Cortex of kidney (tissue), 1 donor: ENCODE results near the gene LIN54.
"Not testable (repeated sequence)": the region's sequence is repeated elsewhere in the genome, so short reads cannot be mapped to it uniquely, and the experiment has no call there.

Experiments
- DNase-seq: peaks from one replicate; lab custom pipeline; 2025; lab: John Stamatoyannopoulos, UW

The LIN54 gene

GRCh38 chr4:83012200-83012686, 1.6 kb upstream of the LIN54 start:
- no peak for DNase-seq

GRCh38 chr4:83011689-83012199, 1.1 kb upstream of the LIN54 start:
- no peak for DNase-seq

- DNase-seq: no peak
Measured at GRCh38 chr4:83010111-83010521, 507 bp downstream of the LIN54 start.

- no peak for DNase-seq
Measured at GRCh38 chr4:83009529-83009928, 1.1 kb downstream of the LIN54 start.

GRCh38 chr4:83003044-83003791, 7.4 kb downstream of the LIN54 start:
- DNase-seq: not testable (repeated sequence)

- DNase-seq: no peak
Measured at GRCh38 chr4:83002329-83002728, 8.3 kb downstream of the LIN54 start.

- DNase-seq: no peak
Measured at GRCh38 chr4:82998898-82999297, 11.7 kb downstream of the LIN54 start.

GRCh38 chr4:82994834-82995233, 15.8 kb downstream of the LIN54 start:
- no peak for DNase-seq

- no peak for DNase-seq
Measured at GRCh38 chr4:82989575-82990429, 20.8 kb downstream of the LIN54 start.

- no peak for DNase-seq
Measured at GRCh38 chr4:82988323-82988832, 22.2 kb downstream of the LIN54 start.

GRCh38 chr4:82987519-82987918, 23.1 kb downstream of the LIN54 start:
- DNase-seq: not testable (repeated sequence)

- no peak for DNase-seq
Measured at GRCh38 chr4:82984459-82984858, 26.2 kb downstream of the LIN54 start.

GRCh38 chr4:82983444-82983843, 27.2 kb downstream of the LIN54 start:
- no peak for DNase-seq

GRCh38 chr4:82981138-82981537, 29.5 kb downstream of the LIN54 start:
- DNase-seq: no peak

GRCh38 chr4:82975792-82976191, 34.8 kb downstream of the LIN54 start:
- no peak for DNase-seq

- DNase-seq: no peak
Measured at GRCh38 chr4:82969414-82969813, 41.2 kb downstream of the LIN54 start.

- DNase-seq: no peak
Measured at GRCh38 chr4:82968972-82969371, 41.7 kb downstream of the LIN54 start.

- DNase-seq: no peak
Measured at GRCh38 chr4:82965763-82966162, 44.9 kb downstream of the LIN54 start.

GRCh38 chr4:82957045-82957444, 53.6 kb downstream of the LIN54 start:
- no peak for DNase-seq

GRCh38 chr4:82954212-82954611, 56.4 kb downstream of the LIN54 start:
- no peak for DNase-seq

- no peak for DNase-seq
Measured at GRCh38 chr4:82951196-82951595, 59.4 kb downstream of the LIN54 start.

GRCh38 chr4:82948647-82949204, 61.9 kb downstream of the LIN54 start:
- DNase-seq: no peak
